Measurements from ENCODE around the gene RFX1. TPM values are rescaled to one million over a fixed set of nuclear protein-coding genes. Genes with fewer than 3 reads are reported as not detected.

Gene RFX1
- total and polyA plus RNA-seq, 2 experiments from 2014 or later = 8.9 to 11.8 TPM

DNA sequence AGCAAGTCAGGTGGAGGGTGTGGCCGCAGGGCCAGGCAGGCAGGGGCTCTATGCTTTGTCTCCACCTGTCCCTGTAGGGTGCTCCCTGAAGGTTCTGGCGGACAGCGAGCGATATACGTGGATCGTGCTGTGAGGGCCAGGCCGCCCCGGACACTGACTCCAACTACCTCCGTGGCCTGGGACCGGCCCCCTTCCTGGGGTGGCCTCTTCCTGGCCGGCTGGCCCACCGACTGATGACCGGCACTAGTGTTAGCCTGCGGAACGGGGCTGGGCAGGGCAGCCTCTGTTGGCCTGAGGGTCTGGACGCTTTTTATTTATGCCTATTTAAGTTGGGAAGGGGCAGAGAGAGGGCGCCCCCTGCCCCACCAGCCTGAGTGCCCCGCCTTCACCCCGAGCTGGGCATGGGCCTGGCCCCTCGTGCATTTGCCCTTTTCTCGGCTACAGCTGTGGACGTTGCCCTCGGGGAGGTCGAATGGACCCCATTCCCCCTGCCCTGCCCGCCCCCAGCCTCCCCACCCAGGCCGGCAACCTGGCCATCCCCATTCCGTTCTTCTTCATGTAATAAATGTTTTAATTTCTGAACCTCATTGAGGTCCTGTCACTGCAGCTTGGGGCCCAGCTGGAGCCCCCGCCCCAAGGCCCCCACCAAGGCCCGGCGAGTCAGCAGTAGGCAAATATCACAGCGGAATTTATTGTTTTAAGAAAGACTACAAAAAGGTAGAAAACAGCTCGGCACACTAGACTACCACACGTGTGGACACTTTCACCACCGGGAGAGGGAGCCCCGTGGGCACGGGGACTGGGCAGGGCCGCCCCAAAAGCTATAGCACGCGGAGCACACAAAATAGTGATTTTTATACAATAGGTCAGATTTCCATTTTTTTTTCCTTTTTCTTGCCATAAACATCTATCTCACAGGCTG is 45.0 kb downstream of the RFX1 start:
- Mint-ChIP-seq H3K4me1 (peaks cover 5% of the 10 kb centered on the region), H3K4me3 (peak overlapping the region; percentile 63), H3K27me3 (ENCODE audit: insufficient read depth, low read depth, poor library complexity) (peaks cover 26% of the 10 kb centered on the region), H3K27ac (no peak overlapping the region), H3K9me3 (no peaks in the 10 kb centered on the region), H3K36me3 (ENCODE audit: low read depth) (peaks cover 45% of the 10 kb centered on the region)
- H3K79me2 ChIP-seq (replicated peaks; ENCODE audit: insufficient read depth) = no peaks in the 10 kb centered on the region
- ATAC-seq = no peak
- peaks cover 11% of the 10 kb centered on the region for H3K27me3 ChIP-seq (ENCODE audit: insufficient read depth)
- H3K4me2 ChIP-seq = peak overlapping the region; percentile 96
- H3K9me2 ChIP-seq (ENCODE audit: insufficient read depth) = no peaks in the 10 kb centered on the region
- peaks cover 6% of the 10 kb centered on the region; the same call in 1 of the 2 replicates for H3K36me3 ChIP-seq (ENCODE audit: insufficient read depth)
- no peak overlapping the region; the same call in 1 of the 2 replicates for H3K27ac ChIP-seq (ENCODE audit: low read depth)
- H3K4me3 ChIP-seq = peak overlapping the region; percentile 82
- H3F3A ChIP-seq (replicated peaks; ENCODE audit: low read depth) = 0 out of 2 replicates have a peak, but pooled peaks cover 10% of the 10 kb centered on the region
- peaks cover 13% of the 10 kb centered on the region; the same call in 1 of the 2 replicates for H4K20me1 ChIP-seq (replicated peaks; ENCODE audit: insufficient read depth)
- TF ChIP-seq, protein P1, sequence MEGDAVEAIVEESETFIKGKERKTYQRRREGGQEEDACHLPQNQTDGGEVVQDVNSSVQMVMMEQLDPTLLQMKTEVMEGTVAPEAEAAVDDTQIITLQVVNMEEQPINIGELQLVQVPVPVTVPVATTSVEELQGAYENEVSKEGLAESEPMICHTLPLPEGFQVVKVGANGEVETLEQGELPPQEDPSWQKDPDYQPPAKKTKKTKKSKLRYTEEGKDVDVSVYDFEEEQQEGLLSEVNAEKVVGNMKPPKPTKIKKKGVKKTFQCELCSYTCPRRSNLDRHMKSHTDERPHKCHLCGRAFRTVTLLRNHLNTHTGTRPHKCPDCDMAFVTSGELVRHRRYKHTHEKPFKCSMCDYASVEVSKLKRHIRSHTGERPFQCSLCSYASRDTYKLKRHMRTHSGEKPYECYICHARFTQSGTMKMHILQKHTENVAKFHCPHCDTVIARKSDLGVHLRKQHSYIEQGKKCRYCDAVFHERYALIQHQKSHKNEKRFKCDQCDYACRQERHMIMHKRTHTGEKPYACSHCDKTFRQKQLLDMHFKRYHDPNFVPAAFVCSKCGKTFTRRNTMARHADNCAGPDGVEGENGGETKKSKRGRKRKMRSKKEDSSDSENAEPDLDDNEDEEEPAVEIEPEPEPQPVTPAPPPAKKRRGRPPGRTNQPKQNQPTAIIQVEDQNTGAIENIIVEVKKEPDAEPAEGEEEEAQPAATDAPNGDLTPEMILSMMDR (conservative IDR thresholded peaks at IDR 0.05; ENCODE audit: low read depth in 2 of 2) = peak; percentile 37
- TF ChIP-seq, protein P2, sequence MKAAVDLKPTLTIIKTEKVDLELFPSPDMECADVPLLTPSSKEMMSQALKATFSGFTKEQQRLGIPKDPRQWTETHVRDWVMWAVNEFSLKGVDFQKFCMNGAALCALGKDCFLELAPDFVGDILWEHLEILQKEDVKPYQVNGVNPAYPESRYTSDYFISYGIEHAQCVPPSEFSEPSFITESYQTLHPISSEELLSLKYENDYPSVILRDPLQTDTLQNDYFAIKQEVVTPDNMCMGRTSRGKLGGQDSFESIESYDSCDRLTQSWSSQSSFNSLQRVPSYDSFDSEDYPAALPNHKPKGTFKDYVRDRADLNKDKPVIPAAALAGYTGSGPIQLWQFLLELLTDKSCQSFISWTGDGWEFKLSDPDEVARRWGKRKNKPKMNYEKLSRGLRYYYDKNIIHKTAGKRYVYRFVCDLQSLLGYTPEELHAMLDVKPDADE (IDR thresholded peaks at IDR 0.05) = no peak
- no peak for TF ChIP-seq ZNF114 (CRISPR knock-in tag; IDR thresholded peaks at IDR 0.05)
- TF ChIP-seq NANOG (IDR thresholded peaks at IDR 0.05; ENCODE audit: borderline replicate concordance) = no peak
- H3K4me1 ChIP-seq (ENCODE audit: insufficient read depth) = no peaks in the 10 kb centered on the region; the same call in 1 of the 2 replicates
- DNase-seq (ENCODE audit: low spot score) = no peak
- H2AFZ ChIP-seq = no peak overlapping the region

DNA sequence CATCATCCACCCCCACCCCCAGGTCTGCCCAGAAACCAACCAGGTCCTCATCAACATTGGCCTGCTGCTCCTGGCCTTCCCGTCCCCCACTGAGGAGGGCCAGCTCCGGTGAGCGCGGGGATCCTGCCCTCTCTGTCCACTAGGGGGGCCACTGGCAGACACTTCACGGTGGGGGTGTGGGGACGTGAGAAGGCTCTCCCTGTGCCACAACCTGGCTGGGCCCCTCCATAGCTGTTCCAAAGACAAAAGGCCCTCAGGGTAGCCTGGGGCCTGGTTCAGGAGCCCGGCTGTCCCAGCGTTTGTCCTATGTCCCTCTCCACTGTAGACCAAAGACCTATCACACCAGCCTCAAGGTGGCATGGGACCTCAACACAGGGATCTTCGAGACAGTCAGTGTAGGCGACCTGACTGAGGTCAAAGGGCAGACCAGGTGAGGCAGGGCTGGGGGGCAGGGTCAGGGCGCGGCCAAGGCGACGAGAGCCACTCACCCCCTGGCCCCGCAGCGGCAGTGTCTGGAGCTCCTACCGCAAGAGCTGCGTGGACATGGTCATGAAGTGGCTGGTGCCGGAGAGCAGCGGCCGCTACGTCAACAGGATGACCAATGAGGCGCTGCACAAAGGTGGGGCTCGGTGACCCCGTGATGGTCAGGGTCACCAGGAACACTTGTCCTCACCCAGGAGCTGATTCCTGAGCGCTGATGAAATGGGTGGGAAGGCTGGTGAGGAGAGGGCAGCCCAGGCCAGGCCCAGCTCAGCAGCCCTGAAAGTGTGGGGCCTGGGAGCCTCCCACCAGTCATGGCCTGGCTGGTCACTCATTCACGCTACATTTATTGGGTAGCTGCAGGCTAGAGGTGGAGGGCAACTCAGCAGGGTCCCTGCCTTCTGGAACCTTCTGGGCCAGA is 45.9 kb downstream of the RFX1 start:
- H3K27me3 Mint-ChIP-seq (ENCODE audit: insufficient read depth, low read depth, poor library complexity) = peaks cover 25% of the 10 kb centered on the region
- ATAC-seq = peak; percentile 5; the same call in 2 of the 3 replicates
- no peaks in the 10 kb centered on the region for H3K79me2 ChIP-seq (replicated peaks; ENCODE audit: insufficient read depth)
- no peak overlapping the region for H2AFZ ChIP-seq
- H3K4me3 ChIP-seq = no peak overlapping the region
- H3K9me3 Mint-ChIP-seq = no peaks in the 10 kb centered on the region
- no peaks in the 10 kb centered on the region; the same call in 1 of the 2 replicates for H3K4me1 ChIP-seq (ENCODE audit: insufficient read depth)
- no peaks in the 10 kb centered on the region for H3K9me2 ChIP-seq (ENCODE audit: insufficient read depth)
- peaks cover 11% of the 10 kb centered on the region for H3K27me3 ChIP-seq (ENCODE audit: insufficient read depth)
- peaks cover 13% of the 10 kb centered on the region; the same call in 1 of the 2 replicates for H4K20me1 ChIP-seq (replicated peaks; ENCODE audit: insufficient read depth)
- H3K27ac ChIP-seq (ENCODE audit: low read depth) = no peak overlapping the region; the same call in 1 of the 2 replicates
- peaks cover 6% of the 10 kb centered on the region; the same call in 1 of the 2 replicates for H3K36me3 ChIP-seq (ENCODE audit: insufficient read depth)
- peaks cover 5% of the 10 kb centered on the region for H3K4me1 Mint-ChIP-seq
- TF ChIP-seq EZH2phosphoT487 (IDR thresholded peaks at IDR 0.05; ENCODE audit: unreplicated experiment) = no peak
- TF ChIP-seq, protein P1 (conservative IDR thresholded peaks at IDR 0.05; ENCODE audit: low read depth in 2 of 2) = peak; percentile 43 to 55
- TF ChIP-seq NANOG (IDR thresholded peaks at IDR 0.05; ENCODE audit: borderline replicate concordance) = no peak
- TF ChIP-seq CREB1 (CRISPR knock-in tag; IDR thresholded peaks at IDR 0.05; ENCODE audit: low read depth) = no peak
- TF ChIP-seq STAT1 (IDR thresholded peaks at IDR 0.05; ENCODE audit: unreplicated experiment) = no peak
- no peak for TF ChIP-seq ZNF114 (CRISPR knock-in tag; IDR thresholded peaks at IDR 0.05)
- peaks cover 52% of the 10 kb centered on the region for H3K36me3 Mint-ChIP-seq (ENCODE audit: low read depth)
- peak; percentile 70 for DNase-seq (ENCODE audit: low spot score)
- no peak overlapping the region for H3K4me2 ChIP-seq
- H3K27ac Mint-ChIP-seq = no peak overlapping the region
- 0 out of 2 replicates have a peak, but pooled peaks cover 10% of the 10 kb centered on the region for H3F3A ChIP-seq (replicated peaks; ENCODE audit: low read depth)
- H3K4me3 Mint-ChIP-seq = no peak overlapping the region
